Adrenal gland (tissue), 5 donors: ENCODE data around the gene CCN5.

ENCODE experiments used
- CTCF ChIP-seq, 6 experiments: fragments of 450-650 bp in 4 of 6; fragments of 200-600 bp in 2 of 6; sonication (generic) in 1 of 6; IDR thresholded peaks; 1 replicate in 5 of 6; 2 replicates in 1 of 6; pipeline versions ENCODE4 v1.5.1 to v1.8.0; 2016 to 2021; ENCODE audit warnings: antibody characterized with exemption in 6 of 6, mild to moderate bottlenecking in 2 of 6, moderate library complexity in 1 of 6
- POLR2A ChIP-seq, 2 donors: fragments of 450-650 bp; IDR thresholded peaks; one replicate each; pipeline ENCODE4 v1.6.1; 2017; ENCODE audit warnings: antibody characterized with exemption in 2 of 2, mild to moderate bottlenecking in 2 of 2, moderate library complexity in 1 of 2
- donor health status: DM: no; HTN: no; CAD: no.

GRCh38 chr20:44739942-44740341 is 24.8 kb downstream of the CCN5 start:
- TF ChIP-seq CTCF (IDR thresholded peaks at IDR 0.05) (no peak), POLR2A (IDR thresholded peaks at IDR 0.05) (no peak)
